Endothelial cell of umbilical vein (primary cell): ENCODE measurements around the gene WNT9B. TPM values are rescaled to one million over a fixed set of nuclear protein-coding genes. Genes with fewer than 3 reads are reported as not detected.

Experiments
- BruUV-seq: library from RNA; stranded (reverse); fragments of 400-500 nt; replicated peaks from 2 replicates; lab custom pipeline; 2021; lab: Mats Ljungman, UMichigan
- CTCF ChIA-PET: fragments of 300-600, 350-600 bp; sonication (Branson Sonifier 250); formaldehyde crosslinking; loops from one replicate; lab custom pipeline; 2021; ENCODE audit warnings: antibody characterized with exemption, inconsistent platforms; lab: Charles Lee
- POLR2A ChIA-PET: fragments of 300-600, 350-600 bp; sonication (Branson Sonifier 250); formaldehyde crosslinking; loops from one replicate; lab custom pipeline; 2021; ENCODE audit warnings: antibody characterized with exemption, inconsistent platforms; lab: Charles Lee
- DNase-seq: peaks from one replicate; pipeline ENCODE4 v3.0.0-alpha.2; 2011; ENCODE audit warnings: low read depth, low spot score
- FAIRE-seq: peaks from 2 replicates; lab custom pipeline; 2011; peaks lifted over from hg19 to GRCh38; lab: Jason Lieb, UNC
- H2AFZ ChIP-seq: 2 replicates; pipeline ENCODE4 v1.6.0; 2012; ENCODE audit warnings: low read depth, low read length, control low read depth, inconsistent platforms
- H3K27ac ChIP-seq: 2 replicates; pipeline ENCODE4 v1.5.1; 2011; ENCODE audit warnings: low read depth, mild to moderate bottlenecking, control low read depth, low read length, moderate library complexity; ENCODE audit not compliant: insufficient read depth
- H3K27me3 ChIP-seq, 2 experiments: 2 replicates each; pipeline versions ENCODE4 v1.6.0 to v1.6.1; 2011; ENCODE audit warnings: low read length in 2 of 2, mixed read lengths in 1 of 2; ENCODE audit not compliant: control insufficient read depth in 2 of 2, insufficient read depth in 2 of 2
- H3K36me3 ChIP-seq, 2 experiments: 2 replicates in 1 of 2; 3 replicates in 1 of 2; pipeline ENCODE4 v1.5.1; 2011; ENCODE audit warnings: low read length in 2 of 2, mild to moderate bottlenecking in 1 of 2, moderate library complexity in 1 of 2; ENCODE audit not compliant: control insufficient read depth in 2 of 2, insufficient read depth in 2 of 2; ENCODE audit errors: extremely low read depth in 1 of 2
- H3K4me1 ChIP-seq: 3 replicates; pipeline ENCODE4 v1.5.1; 2011; ENCODE audit warnings: mild to moderate bottlenecking, low read length; ENCODE audit not compliant: control insufficient read depth, insufficient read depth; ENCODE audit errors: extremely low read depth
- H3K4me2 ChIP-seq: 2 replicates; pipeline ENCODE4 v1.6.1; 2011; ENCODE audit warnings: low read length, control low read depth, mixed read lengths; ENCODE audit not compliant: insufficient read depth
- H3K4me3 ChIP-seq, 3 experiments: fragments of 200-600 bp in 1 of 3; sonication (generic), shearing (Covaris generic) in 1 of 3; replicated peaks in 1 of 3; 2 replicates each; pipeline ENCODE4 v1.5.1; 2011 to 2016; ENCODE audit warnings: control low read depth in 3 of 3, low read length in 3 of 3, mild to moderate bottlenecking in 2 of 3, inconsistent platforms in 1 of 3, low read depth in 1 of 3, moderate library complexity in 1 of 3; ENCODE audit not compliant: insufficient read depth in 1 of 3
- H3K79me2 ChIP-seq: 2 replicates; pipeline ENCODE4 v1.6.0; 2012; ENCODE audit warnings: low read length, inconsistent platforms; ENCODE audit not compliant: control insufficient read depth, insufficient read depth
- H3K9ac ChIP-seq: replicated peaks from 2 replicates; pipeline ENCODE3; 2011; ENCODE audit warnings: low read length, control low read depth; ENCODE audit not compliant: insufficient read depth; ENCODE audit errors: extremely low read depth
- H3K9me1 ChIP-seq: replicated peaks from 3 replicates; pipeline ENCODE4 v1.6.0; 2011; ENCODE audit warnings: mild to moderate bottlenecking, low read length; ENCODE audit not compliant: control insufficient read depth, insufficient read depth; ENCODE audit errors: extremely low read depth
- H3K9me3 ChIP-seq: replicated peaks from 2 replicates; pipeline ENCODE4 v1.5.1; 2012; ENCODE audit warnings: low read length, inconsistent platforms; ENCODE audit not compliant: control insufficient read depth, insufficient read depth
- H4K20me1 ChIP-seq: replicated peaks from 2 replicates; pipeline ENCODE3; 2011; ENCODE audit warnings: mild to moderate bottlenecking, low read length; ENCODE audit not compliant: control insufficient read depth, insufficient read depth; ENCODE audit errors: extremely low read depth
- CTCF ChIP-seq, 2 donors: IDR thresholded peaks; 1 replicate in 1 of 2; 2 replicates in 1 of 2; pipeline ENCODE4 v1.5.1; 2011; ENCODE audit warnings: low read length in 2 of 2, mild to moderate bottlenecking in 2 of 2, moderate library complexity in 2 of 2, control low read depth in 1 of 2, inconsistent platforms in 1 of 2, low read depth in 1 of 2; ENCODE audit not compliant: insufficient read depth in 1 of 2; ENCODE audit errors: extremely low read depth in 1 of 2
- FOS ChIP-seq: IDR thresholded peaks from 2 replicates; pipeline ENCODE4 v1.6.1; 2011; ENCODE audit warnings: mild to moderate bottlenecking, low read length, moderate library complexity, borderline replicate concordance; ENCODE audit not compliant: insufficient read depth
- GATA2 ChIP-seq: IDR thresholded peaks from 2 replicates; pipeline ENCODE4 v1.7.0; 2011; ENCODE audit warnings: low read depth, mild to moderate bottlenecking, moderate library complexity, mixed read lengths, low read length; ENCODE audit not compliant: insufficient read length, insufficient read depth
- MAX ChIP-seq: IDR thresholded peaks from 2 replicates; pipeline ENCODE4 v1.6.1; 2011; ENCODE audit not compliant: insufficient read depth, insufficient read length
- MYC ChIP-seq: IDR thresholded peaks from one replicate; pipeline ENCODE4 v1.6.1; 2011; ENCODE audit warnings: mild to moderate bottlenecking, low read depth, low read length
- POLR2A ChIP-seq: IDR thresholded peaks from 2 replicates; pipeline ENCODE4 v1.6.1; 2012; ENCODE audit warnings: low read depth, mild to moderate bottlenecking, control low read depth, low read length
- dilution Hi-C: fragments of 300-500 bp; cut with MboI; formaldehyde crosslinking; loops from one replicate; pipeline ENCODE4 v1.15.0; 2019; ENCODE audit warnings: low sequenced_read_pairs; ENCODE audit not compliant: extremely low pct_ligation_motif_present
- intact Hi-C: fragments of 100-400 bp; cut with micrococcal nuclease; formaldehyde crosslinking; loops from one replicate; pipeline ENCODE4 v1.10.0; 2022
- polyA plus RNA-seq, 4 experiments: library from polyadenylated mRNA; depleted of rRNA in 3 of 4; stranded (reverse) in 3 of 4; unstranded in 1 of 4; fragments of >200 nt; gene quantifications; 2 replicates each; pipeline versions ENCODE4 v1.2.1 to v1.2.3, GENCODE V29; 2011 to 2012; ENCODE audit warnings: missing spikeins in 1 of 4
- small RNA-seq: library from RNA; depleted of rRNA; stranded (forward); fragments of <200 nt; gene quantifications from one replicate; pipeline ENCODE3, GENCODE V24; 2012; ENCODE audit warnings: low replicate concordance, low read depth; ENCODE audit not compliant: insufficient read depth, insufficient read length
- total RNA-seq: library from RNA; stranded (reverse); gene quantifications from 2 replicates; pipeline ENCODE4 v1.2.3, GENCODE V29; 2021

The WNT9B gene
- total and polyA plus RNA-seq, 2 donors (not counting 3 experiments of a cell fraction or from before 2014, with no cell fraction given): not detected

GRCh38 chr17:46931596-46931995 is 80.2 kb downstream of the WNT9B start:
- intact Hi-C loops (no loop called here), dilution Hi-C loops (no loop called here)
- no TSS peak for BruUV-seq
- Histone ChIP-seq H3K4me3 (no peak overlapping the region), H3K4me1 (peaks cover 36% of the 10 kb centered on the region), H3K27ac (no peak overlapping the region), H3K9ac (no peak overlapping the region), H3K79me2 (peaks cover 37% of the 10 kb centered on the region), H3K9me3 (no peaks in the 10 kb centered on the region), H3K9me1 (no peaks in the 10 kb centered on the region), H3K27me3 (no peaks in the 10 kb centered on the region), H3K36me3 (peaks cover 23 to 35% of the 10 kb centered on the region in 2 experiments), H4K20me1 (no peaks in the 10 kb centered on the region), H2AFZ (no peak overlapping the region), H3K4me2 (no peak overlapping the region)
- FAIRE-seq (no peak), DNase-seq (no peak)
- CTCF ChIA-PET: interaction anchor here (5.4 kb wide), 1 partner anchor 12 kb away, joined by 36 read pairs; no protein-coding TSS in a partner anchor
- POLR2A ChIA-PET: no interaction called here
- no peak for TF ChIP-seq FOS
- no peak for TF ChIP-seq MAX
- no peak for TF ChIP-seq POLR2A
- TF ChIP-seq CTCF (IDR thresholded peaks at IDR 0.05; ENCODE audit: extremely low read depth in 1 of 2, insufficient read depth in 1 of 2, low read depth in 1 of 2, low read length in 2 of 2): no peak

- H2AFZ ChIP-seq: no peak overlapping the region
- BruUV-seq: no TSS peak
- peak; percentile 39 for TF ChIP-seq GATA2
- no peak for TF ChIP-seq MYC
- H3K79me2 ChIP-seq: peaks cover 6% of the 10 kb centered on the region
- ChIA-PET CTCF (interaction anchor here (1.0 kb wide), 1 partner anchor 94 kb away, joined by 3 read pairs; no protein-coding TSS in a partner anchor), POLR2A (no interaction called here)
- peaks cover 31 to 53% of the 10 kb centered on the region in 2 experiments for H3K36me3 ChIP-seq
- FAIRE-seq: no peak
- H3K9ac ChIP-seq: no peak overlapping the region
- H3K27ac ChIP-seq: no peak overlapping the region
- dilution Hi-C loops: no loop called here
- H3K27me3 ChIP-seq: no peaks in the 10 kb centered on the region
- no peak overlapping the region for H3K4me3 ChIP-seq
- H3K9me1 ChIP-seq: no peaks in the 10 kb centered on the region
- H3K4me1 ChIP-seq: peaks cover 9% of the 10 kb centered on the region
- H4K20me1 ChIP-seq: peaks cover 2% of the 10 kb centered on the region
- H3K4me2 ChIP-seq: no peak overlapping the region
- DNase-seq: peak; percentile 32
- no peaks in the 10 kb centered on the region for H3K9me3 ChIP-seq
- intact Hi-C loops: no loop called here
Measured at GRCh38 chr17:46935658-46936266, 84.4 kb downstream of the WNT9B start.

Small RNA genes lying within 50 kb of the gene (small RNA-seq; reads per million reads assigned to genes)
- not detected for gene RNU6ATAC3P

Other genes starting within 250 kb of the WNT9B start
- gene WNT3, start 32.9 kb upstream of the WNT9B start, total RNA-seq: 2.0 and 2.1 TPM in 2 replicates
- 1.4 TPM in 2 replicates for gene WNT3, start 32.9 kb upstream of the WNT9B start, polyA plus RNA-seq
- 53.0 and 54.7 TPM in 2 replicates for gene GOSR2, start 71.6 kb downstream of the WNT9B start, total RNA-seq
- gene GOSR2, start 71.6 kb downstream of the WNT9B start, polyA plus RNA-seq: 42.9 and 48.6 TPM in 2 replicates
- gene RPRML, start 127.7 kb downstream of the WNT9B start, total RNA-seq: not detected in 2 replicates
- 0.08 and 0.16 TPM in 2 replicates for gene RPRML, start 127.7 kb downstream of the WNT9B start, polyA plus RNA-seq